GM18508 (cell line): ENCODE data around the gene TRIM50.
"Not testable (repeated sequence)": the region's sequence is repeated elsewhere in the genome, so short reads cannot be mapped to it uniquely, and the experiment has no call there.

ENCODE experiments used
- ATAC-seq: cut with Tn5 transposase; IDR thresholded peaks from one replicate; pipeline ENCODE4 v1.9.1; 2021; ENCODE audit warnings: moderate number of reproducible peaks; ENCODE audit not compliant: insufficient read depth, unreplicated experiment

The TRIM50 gene

GRCh38 chr7:73327922-73328321 is at the start of gene TRIM50, which contains the start of gene FKBP6:
Gene TRIM50, minus strand, starts transcription at chr7:73328082. Its CDS starts 3,295 bp downstream, at chr7:73324787.
Gene FKBP6, plus strand, starts transcription at chr7:73328161. Its CDS starts 268 bp downstream, at chr7:73328429.
- ATAC-seq: not testable (repeated sequence)

- ATAC-seq: no peak
Observed at GRCh38 chr7:73376671-73377412, 49.0 kb upstream of the TRIM50 start.

- ATAC-seq: not testable (repeated sequence)
Observed at GRCh38 chr7:73376262-73376661, 48.4 kb upstream of the TRIM50 start.

GRCh38 chr7:73373741-73374140 is 45.9 kb upstream of the TRIM50 start:
- ATAC-seq: no peak

- no peak for ATAC-seq
Observed at GRCh38 chr7:73369622-73370021, 41.7 kb upstream of the TRIM50 start.

GRCh38 chr7:73369009-73369408 is 41.1 kb upstream of the TRIM50 start:
- no peak for ATAC-seq

GRCh38 chr7:73366990-73367389 is 39.1 kb upstream of the TRIM50 start:
- ATAC-seq: no peak

GRCh38 chr7:73366127-73366526 is 38.2 kb upstream of the TRIM50 start:
- ATAC-seq: no peak

GRCh38 chr7:73364006-73364728 is 36.3 kb upstream of the TRIM50 start:
- no peak for ATAC-seq

GRCh38 chr7:73363225-73364005 is 35.5 kb upstream of the TRIM50 start:
- no peak for ATAC-seq

GRCh38 chr7:73360590-73360989 is 32.7 kb upstream of the TRIM50 start:
- not testable (repeated sequence) for ATAC-seq

- ATAC-seq: no peak
Observed at GRCh38 chr7:73359746-73360375, 32.0 kb upstream of the TRIM50 start.

GRCh38 chr7:73359306-73359705 is 31.4 kb upstream of the TRIM50 start:
- ATAC-seq: no peak

- ATAC-seq: no peak
Observed at GRCh38 chr7:73358590-73359275, 30.9 kb upstream of the TRIM50 start.

- no peak for ATAC-seq
Observed at GRCh38 chr7:73356159-73356558, 28.3 kb upstream of the TRIM50 start.

- ATAC-seq: no peak
Observed at GRCh38 chr7:73354821-73355220, 26.9 kb upstream of the TRIM50 start.

GRCh38 chr7:73354196-73354595 is 26.3 kb upstream of the TRIM50 start:
- no peak for ATAC-seq

- no peak for ATAC-seq
Observed at GRCh38 chr7:73353243-73353642, 25.4 kb upstream of the TRIM50 start.

- ATAC-seq: no peak
Observed at GRCh38 chr7:73352784-73353183, 24.9 kb upstream of the TRIM50 start.
